ENCODE results near the gene ALLC.

The ALLC gene

GRCh38 chr2:3630631-3631030 lies 27.4 kb upstream of the ALLC start:
- no peak overlapping the region for H3K4me3 ChIP-seq (ENCODE audit: low read depth, low read length)
- TF ChIP-seq MYC (IDR thresholded peaks at IDR 0.05; ENCODE audit: low read depth, low read length) (no peak), CTCF (IDR thresholded peaks at IDR 0.05; ENCODE audit: low read depth, low read length) (no peak), MAX (IDR thresholded peaks at IDR 0.05; ENCODE audit: low read depth, low read length) (no peak), POLR2A (IDR thresholded peaks at IDR 0.05; ENCODE audit: extremely low read depth, insufficient read length) (no peak)
- DNase-seq (ENCODE audit: low read depth), result no peak

- TF ChIP-seq POLR2A (IDR thresholded peaks at IDR 0.05; ENCODE audit: extremely low read depth, insufficient read length) (no peak), MAX (IDR thresholded peaks at IDR 0.05; ENCODE audit: low read depth, low read length) (no peak), MYC (IDR thresholded peaks at IDR 0.05; ENCODE audit: low read depth, low read length) (no peak), CTCF (IDR thresholded peaks at IDR 0.05; ENCODE audit: low read depth, low read length) (no peak)
- H3K4me3 ChIP-seq (ENCODE audit: low read depth, low read length), result no peak overlapping the region
- no peak for DNase-seq (ENCODE audit: low read depth)
Observed at GRCh38 chr2:3631161-3631850, 26.7 kb upstream of the ALLC start.

- no peak overlapping the region for H3K4me3 ChIP-seq (ENCODE audit: low read depth, low read length)
- no peak for TF ChIP-seq MAX (IDR thresholded peaks at IDR 0.05; ENCODE audit: low read depth, low read length)
- no peak for TF ChIP-seq CTCF (IDR thresholded peaks at IDR 0.05; ENCODE audit: low read depth, low read length)
- no peak for TF ChIP-seq MYC (IDR thresholded peaks at IDR 0.05; ENCODE audit: low read depth, low read length)
- TF ChIP-seq POLR2A (IDR thresholded peaks at IDR 0.05; ENCODE audit: extremely low read depth, insufficient read length), result no peak
- no peak for DNase-seq (ENCODE audit: low read depth)
Observed at GRCh38 chr2:3631851-3632659, 25.9 kb upstream of the ALLC start.

GRCh38 chr2:3633089-3633981 lies 24.7 kb upstream of the ALLC start:
- TF ChIP-seq MYC (IDR thresholded peaks at IDR 0.05; ENCODE audit: low read depth, low read length) (no peak), MAX (IDR thresholded peaks at IDR 0.05; ENCODE audit: low read depth, low read length) (no peak), POLR2A (IDR thresholded peaks at IDR 0.05; ENCODE audit: extremely low read depth, insufficient read length) (no peak), CTCF (IDR thresholded peaks at IDR 0.05; ENCODE audit: low read depth, low read length) (no peak)
- DNase-seq (ENCODE audit: low read depth), result no peak
- H3K4me3 ChIP-seq (ENCODE audit: low read depth, low read length), result no peak overlapping the region

- TF ChIP-seq POLR2A (IDR thresholded peaks at IDR 0.05; ENCODE audit: extremely low read depth, insufficient read length) (no peak), CTCF (IDR thresholded peaks at IDR 0.05; ENCODE audit: low read depth, low read length) (no peak), MAX (IDR thresholded peaks at IDR 0.05; ENCODE audit: low read depth, low read length) (no peak), MYC (IDR thresholded peaks at IDR 0.05; ENCODE audit: low read depth, low read length) (no peak)
- no peak overlapping the region for H3K4me3 ChIP-seq (ENCODE audit: low read depth, low read length)
- no peak for DNase-seq (ENCODE audit: low read depth)
Observed at GRCh38 chr2:3633982-3634595, 23.9 kb upstream of the ALLC start.
